ENCODE measurements around the gene ZCCHC24. TPM values are rescaled to one million over a fixed set of nuclear protein-coding genes. Genes with fewer than 3 reads are reported as not detected.
A peak's percentile ranks its signal among the peaks of the same experiment; 100 is the strongest.

The ZCCHC24 gene
- total RNA-seq, 1 donor from 2014 or later: 6.3 TPM

DNA sequence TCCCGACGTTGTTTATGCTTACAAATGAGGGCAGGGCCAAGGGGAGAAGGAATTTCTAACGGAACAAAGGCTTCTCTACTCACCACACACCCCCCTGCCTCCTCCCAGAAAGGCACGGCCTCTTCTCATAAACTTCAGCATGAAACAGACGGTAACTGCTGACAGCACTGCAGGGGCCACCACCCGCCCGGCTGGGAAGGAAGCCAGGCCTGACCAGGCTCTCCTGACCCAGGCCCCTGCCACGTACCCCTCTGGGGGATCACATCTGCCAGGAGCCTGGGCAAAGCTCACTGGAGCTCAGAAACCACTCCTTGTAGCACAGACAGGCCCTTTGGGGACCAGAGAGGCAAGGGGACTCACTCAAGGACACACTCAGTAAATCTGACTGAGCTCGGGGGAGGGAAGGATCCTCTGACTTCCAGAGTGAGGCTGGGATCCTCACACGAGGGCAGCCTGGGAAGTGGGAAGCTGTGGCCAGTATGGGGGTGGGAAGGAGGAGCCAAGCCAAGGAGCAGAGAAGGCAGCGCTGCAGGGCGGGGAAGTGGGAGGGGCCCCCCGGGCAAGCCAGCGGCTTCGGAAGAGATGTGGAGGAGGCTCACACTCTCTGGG lies 46.1 kb downstream of the ZCCHC24 start:
- DNase-seq (ENCODE audit: low read depth): peak; percentile 93

GRCh38 chr10:79398642-79399041 lies 46.8 kb downstream of the ZCCHC24 start:
- DNase-seq (ENCODE audit: low read depth): no peak

- DNase-seq (ENCODE audit: low read depth): no peak
Measured at GRCh38 chr10:79397575-79398303, 47.7 kb downstream of the ZCCHC24 start.

GRCh38 chr10:79397051-79397450 lies 48.4 kb downstream of the ZCCHC24 start:
- DNase-seq (ENCODE audit: low read depth): no peak

- no peak for DNase-seq (ENCODE audit: low read depth)
Measured at GRCh38 chr10:79396520-79396919, 48.9 kb downstream of the ZCCHC24 start.

DNA sequence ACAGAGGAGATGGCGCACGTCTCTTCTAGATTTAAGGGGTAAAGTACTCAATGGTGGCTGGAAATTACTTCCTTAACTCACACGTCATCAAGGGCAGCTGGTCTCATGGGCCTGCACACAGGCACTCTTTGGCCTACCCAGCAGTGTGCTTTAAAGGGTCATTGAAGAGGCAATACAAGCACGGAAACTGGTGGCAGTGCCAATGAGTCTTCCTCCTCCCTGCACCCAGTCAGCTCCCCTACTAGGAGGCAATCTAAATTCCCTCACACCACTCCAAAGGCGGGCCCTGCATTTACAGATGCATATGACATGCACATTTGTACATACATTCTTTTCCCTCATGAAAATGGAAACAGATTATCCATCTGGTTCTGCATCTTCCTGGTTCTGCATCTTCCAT lies 50.8 kb downstream of the ZCCHC24 start:
- no peak for DNase-seq (ENCODE audit: low read depth)

DNA sequence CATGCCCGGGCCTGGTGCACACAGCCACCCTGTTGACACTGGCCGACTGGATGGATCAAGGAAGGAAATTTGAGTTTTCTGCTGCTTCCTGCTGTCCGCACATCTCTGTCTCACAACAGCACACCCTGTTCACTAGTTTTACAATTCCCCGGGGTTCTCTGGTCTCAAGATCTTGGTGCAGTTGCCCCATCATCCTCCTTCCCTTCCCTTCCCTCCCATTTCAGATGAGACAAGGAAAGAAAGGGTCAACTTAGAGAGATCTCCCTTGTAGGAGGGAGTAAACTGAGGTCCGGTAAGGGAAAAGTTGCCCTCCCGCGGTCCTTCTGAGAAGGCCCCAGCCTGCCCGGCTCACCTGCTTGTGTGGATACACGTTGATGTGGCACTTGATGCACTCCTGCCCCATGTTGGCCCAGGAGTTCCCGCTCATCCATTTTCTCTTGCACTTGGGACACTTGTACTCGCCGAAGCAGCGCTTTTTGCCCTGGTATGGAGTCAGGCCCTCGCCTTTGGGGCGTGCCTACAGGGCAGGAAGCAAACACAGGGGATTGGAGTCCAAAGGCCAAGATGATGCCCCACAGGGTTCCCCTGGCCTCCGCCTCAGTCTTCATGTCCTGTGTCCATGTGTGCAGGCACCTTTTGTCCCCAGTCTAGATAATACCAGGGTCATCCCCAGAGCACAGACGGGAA lies 51.4 kb downstream of the ZCCHC24 start:
- no peak for DNase-seq (ENCODE audit: low read depth)

DNA sequence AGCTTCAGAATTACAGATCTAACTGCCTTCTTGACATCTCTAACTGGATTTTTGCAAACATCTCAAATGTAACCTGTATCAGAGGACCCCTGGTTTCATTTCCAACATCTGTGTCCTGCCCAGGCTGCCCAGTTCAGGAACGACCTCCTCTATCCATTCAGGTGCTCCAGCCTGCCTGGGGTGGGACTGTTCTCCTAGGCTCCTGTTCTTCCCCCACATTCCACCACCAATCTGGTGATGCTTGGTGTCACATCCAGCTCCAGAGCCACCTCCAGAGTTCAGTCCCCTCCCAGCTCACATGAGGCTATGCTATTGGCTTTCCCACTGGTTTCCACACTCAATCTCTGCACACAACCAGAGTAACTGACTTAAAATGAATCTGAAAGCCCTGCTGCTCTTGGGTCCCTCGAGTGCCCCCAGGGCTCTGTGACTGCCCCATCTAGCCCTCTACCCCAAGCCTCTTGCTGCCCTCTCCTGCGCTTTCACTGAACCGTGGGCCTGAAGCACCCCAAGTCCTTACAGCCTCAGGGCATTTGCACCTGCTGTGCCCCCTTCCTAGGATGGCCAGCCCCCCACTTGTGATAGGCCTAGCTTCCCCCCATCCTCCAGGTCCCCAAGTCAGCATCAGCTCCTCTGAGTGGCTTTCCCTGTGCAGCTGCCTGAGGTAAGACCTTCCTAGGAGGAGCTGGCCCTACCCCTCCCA lies 52.1 kb downstream of the ZCCHC24 start:
- DNase-seq (ENCODE audit: low read depth): no peak

DNA sequence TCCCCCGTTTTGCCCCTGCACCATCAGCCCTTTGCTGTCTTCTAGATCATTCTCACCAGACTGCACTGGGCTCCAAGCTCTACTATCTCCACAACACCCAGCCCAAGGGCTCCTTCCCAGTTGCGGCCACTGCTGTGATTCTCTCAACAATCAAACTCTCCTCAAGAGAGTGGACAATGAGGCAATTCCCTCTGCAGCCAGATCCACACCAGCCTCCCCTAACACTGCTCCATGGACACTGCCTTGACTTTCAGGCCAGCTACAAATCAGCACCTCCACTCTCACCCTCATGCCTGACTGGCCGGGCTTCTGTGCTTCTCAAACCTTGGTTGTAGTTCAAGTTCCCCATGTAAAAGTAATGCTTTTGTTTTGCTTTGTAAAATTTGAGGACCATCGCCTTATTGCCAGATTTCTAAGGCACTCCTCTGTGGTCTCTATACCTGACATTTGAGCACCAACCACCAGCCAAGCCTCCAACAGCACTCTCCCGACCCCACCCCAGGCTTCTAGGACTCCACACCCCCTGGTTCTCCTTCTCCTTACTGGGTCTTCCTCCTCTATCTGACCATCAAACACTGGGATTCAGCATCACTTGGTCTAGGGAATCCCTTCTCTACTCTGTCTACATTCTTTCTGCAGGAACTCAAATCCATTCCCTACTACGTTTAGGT lies 52.8 kb downstream of the ZCCHC24 start:
- DNase-seq (ENCODE audit: low read depth): no peak

GRCh38 chr10:79392020-79392398 lies 53.4 kb downstream of the ZCCHC24 start:
- DNase-seq (ENCODE audit: low read depth): no peak

DNA sequence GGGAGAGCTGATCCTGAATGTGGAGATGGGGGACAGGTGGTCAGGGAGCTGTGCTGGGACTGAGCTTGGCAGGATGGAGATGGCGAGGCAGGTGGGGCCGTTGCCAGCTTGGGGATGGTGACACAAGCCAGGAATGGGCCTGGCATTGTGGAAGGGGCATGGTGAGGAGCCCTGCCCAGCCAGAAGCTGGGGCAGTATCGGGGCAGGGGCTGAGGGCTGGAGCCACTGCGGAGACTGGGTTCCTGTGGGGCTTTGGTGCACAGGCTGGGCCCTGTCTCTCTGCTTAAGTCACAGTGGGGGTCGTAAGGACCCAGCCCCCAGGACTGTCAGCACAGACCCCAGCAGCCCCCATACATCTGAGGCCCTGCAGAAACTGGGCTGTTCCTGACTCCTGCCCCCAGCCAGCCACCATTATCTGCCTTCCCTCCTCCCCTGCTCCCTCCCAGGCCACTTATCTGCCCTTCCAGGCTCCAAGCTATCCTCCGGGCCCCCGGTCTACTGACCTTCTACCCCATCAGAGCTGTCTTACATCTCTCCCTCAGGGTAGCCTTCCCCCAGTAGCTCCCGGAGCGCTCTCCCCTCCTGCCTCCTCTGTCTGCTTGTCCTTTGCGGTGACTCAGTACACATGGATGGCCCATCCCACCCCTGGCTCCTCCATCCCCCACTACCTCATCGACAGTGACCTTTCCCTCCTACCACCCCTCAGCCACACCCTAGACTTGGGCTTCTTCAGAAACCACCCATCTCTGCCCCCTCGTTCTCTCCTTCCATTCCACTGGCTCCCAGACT lies 54.0 kb downstream of the ZCCHC24 start:
- no peak for DNase-seq (ENCODE audit: low read depth)

GRCh38 chr10:79390551-79391229 lies 54.7 kb downstream of the ZCCHC24 start:
- DNase-seq (ENCODE audit: low read depth): no peak

GRCh38 chr10:79390057-79390456 lies 55.4 kb downstream of the ZCCHC24 start:
- no peak for DNase-seq (ENCODE audit: low read depth)

GRCh38 chr10:79387974-79388850 lies 57.2 kb downstream of the ZCCHC24 start:
- DNase-seq (ENCODE audit: low read depth): no peak

DNA sequence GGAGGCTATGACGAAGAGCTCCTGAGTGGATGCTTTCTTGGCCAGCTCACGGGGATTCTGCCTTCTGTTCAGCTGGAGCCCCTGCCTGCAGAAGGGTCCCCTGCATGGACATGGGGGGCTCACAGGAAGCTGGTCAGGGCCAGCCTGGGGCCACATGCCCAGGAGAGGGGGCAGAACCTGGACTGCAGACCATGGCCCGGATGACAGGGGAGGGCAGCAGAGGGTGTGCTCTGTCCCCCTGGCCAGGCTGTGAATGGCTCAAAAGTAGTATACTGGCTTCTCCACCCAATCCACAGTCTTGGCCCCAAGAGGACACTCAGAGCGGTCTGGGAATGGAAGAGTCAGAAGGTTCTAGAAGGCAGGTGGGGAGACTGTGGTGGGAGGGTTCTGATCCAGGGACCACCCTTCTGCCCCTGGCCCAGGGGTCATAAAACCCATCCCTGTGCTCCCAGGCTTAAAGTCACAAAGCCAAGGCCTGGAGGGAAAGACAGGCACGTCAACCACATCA lies 57.9 kb downstream of the ZCCHC24 start:
- no peak for DNase-seq (ENCODE audit: low read depth)

DNA sequence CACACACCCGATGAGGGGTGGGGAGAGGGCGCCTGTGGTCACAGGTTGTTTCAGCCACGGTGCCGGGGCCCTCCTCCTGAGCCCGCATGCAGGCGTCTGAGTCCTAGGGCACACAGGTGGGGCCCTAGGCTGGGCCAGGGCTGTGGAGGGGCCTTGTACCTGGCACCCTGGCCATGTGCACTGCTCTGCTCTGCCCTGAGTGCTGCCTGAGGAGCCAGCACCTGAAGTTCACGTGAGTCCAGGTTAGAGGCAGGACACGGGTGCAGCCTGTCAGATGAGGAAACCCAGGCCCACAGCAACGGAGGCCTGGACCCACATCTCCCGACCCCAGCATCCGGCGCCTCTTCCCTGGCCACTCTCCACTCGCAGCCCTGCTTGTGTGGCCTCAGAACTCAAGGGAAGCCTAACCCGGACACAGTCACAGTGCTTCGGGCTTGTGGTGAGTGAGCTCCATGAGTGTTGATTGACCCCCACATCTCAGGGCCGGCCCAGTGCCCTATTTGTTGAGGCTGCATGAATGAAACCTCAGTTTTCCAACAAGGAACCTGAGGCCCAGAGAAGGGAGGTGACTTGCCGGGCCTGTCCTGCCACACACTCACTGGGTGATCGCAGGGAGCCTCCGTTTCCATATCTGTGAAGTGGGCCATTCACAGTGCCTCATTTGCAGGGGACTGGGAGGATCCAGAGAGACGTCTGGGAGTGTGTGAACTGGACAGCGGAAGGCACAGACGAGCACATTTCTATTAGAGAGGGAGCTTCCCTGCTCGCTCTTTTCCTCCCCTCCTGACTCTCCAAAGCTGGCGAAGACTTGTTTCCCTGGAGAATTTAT lies 58.6 kb downstream of the ZCCHC24 start:
- no peak for DNase-seq (ENCODE audit: low read depth)

GRCh38 chr10:79385804-79386531 lies 59.5 kb downstream of the ZCCHC24 start:
- DNase-seq (ENCODE audit: low read depth): no peak

DNA sequence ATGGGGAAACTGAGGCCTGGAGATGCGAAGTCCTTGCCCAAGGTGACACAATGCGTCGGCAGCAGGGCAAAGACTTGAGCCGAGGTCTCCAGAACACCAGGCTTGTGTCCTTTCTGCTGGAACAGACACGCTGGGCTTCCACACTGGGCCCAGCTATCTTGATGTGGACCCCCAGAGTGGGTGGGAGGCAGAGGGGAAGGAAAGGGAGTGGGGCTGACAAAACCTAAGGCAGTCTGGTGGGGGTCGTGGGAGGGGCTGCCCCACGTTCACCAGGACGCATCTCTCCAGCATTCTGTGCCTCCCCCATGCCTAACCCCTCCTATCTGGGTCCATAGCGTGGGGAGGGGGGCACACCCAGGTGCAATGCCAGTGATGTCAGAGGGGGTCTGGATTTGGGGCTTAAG lies 60.0 kb downstream of the ZCCHC24 start:
- DNase-seq (ENCODE audit: low read depth): no peak
